ENCODE results near the gene ADAMTS17. TPM values are rescaled to one million over a fixed set of nuclear protein-coding genes. Genes with fewer than 3 reads are reported as not detected.

ADAMTS17 gene
- total RNA-seq, 6 experiments from 2014 or later = 14.6 to 34.7 (median 24.2) TPM

DNA sequence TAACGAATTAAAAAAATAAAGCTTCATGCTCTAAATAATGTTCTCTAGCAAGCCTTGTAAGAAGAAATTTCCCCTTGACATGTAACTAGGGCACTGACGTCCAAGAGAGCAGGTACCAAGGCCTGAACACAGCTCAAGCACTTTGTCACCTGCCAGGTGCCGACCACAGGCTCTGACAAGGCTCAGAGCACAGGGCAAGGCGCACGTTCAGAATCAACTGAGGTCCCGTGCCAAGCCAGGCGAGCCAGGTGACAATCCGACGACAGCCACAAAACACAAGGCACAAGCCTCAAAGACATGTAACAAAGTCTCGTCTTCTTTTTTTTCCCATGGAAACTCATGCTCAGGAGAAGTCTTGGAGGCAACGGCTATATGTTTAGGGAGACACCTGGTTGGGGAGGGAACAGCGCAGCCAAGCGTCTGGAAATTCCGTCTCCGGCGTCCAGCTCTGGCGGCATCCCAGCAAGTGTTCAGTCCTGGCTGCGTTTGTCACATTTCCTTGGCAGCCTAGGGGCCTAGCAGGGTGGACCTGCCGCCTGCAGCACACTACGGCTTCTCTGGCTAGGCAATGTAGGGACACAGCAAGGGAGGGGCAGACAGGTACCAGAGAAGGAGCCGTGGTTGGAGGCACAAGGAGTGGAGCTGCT is 76.7 kb downstream of the ADAMTS17 start:
- Histone ChIP-seq H3K9me3 (no peaks in the 10 kb centered on the region), H3K27ac (no peak overlapping the region), H3K4me3 (no peak overlapping the region), H3K27me3 (no peaks in the 10 kb centered on the region), H3K36me3 (peaks cover 0 to 2% (median 0%) of the 10 kb centered on the region in 4 donors), H3K4me1 (no peaks in the 10 kb centered on the region)
- DNase-seq (no peak), ATAC-seq (peak in 2 of 4 donors; percentile 6 to 15)
- intact Hi-C loops (cut with DNase I) = no loop called here
- WGBS (ENCODE audit: insufficient coverage, low coverage, low lambda C conversion rate, missing lambda C conversion rate) = 88% methylated on average over 14 of the region's 21 CpGs
- TF ChIP-seq, protein P1, sequence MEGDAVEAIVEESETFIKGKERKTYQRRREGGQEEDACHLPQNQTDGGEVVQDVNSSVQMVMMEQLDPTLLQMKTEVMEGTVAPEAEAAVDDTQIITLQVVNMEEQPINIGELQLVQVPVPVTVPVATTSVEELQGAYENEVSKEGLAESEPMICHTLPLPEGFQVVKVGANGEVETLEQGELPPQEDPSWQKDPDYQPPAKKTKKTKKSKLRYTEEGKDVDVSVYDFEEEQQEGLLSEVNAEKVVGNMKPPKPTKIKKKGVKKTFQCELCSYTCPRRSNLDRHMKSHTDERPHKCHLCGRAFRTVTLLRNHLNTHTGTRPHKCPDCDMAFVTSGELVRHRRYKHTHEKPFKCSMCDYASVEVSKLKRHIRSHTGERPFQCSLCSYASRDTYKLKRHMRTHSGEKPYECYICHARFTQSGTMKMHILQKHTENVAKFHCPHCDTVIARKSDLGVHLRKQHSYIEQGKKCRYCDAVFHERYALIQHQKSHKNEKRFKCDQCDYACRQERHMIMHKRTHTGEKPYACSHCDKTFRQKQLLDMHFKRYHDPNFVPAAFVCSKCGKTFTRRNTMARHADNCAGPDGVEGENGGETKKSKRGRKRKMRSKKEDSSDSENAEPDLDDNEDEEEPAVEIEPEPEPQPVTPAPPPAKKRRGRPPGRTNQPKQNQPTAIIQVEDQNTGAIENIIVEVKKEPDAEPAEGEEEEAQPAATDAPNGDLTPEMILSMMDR (IDR thresholded peaks at IDR 0.05) = no peak
- TF ChIP-seq POLR2A (IDR thresholded peaks at IDR 0.05) = no peak

DNA sequence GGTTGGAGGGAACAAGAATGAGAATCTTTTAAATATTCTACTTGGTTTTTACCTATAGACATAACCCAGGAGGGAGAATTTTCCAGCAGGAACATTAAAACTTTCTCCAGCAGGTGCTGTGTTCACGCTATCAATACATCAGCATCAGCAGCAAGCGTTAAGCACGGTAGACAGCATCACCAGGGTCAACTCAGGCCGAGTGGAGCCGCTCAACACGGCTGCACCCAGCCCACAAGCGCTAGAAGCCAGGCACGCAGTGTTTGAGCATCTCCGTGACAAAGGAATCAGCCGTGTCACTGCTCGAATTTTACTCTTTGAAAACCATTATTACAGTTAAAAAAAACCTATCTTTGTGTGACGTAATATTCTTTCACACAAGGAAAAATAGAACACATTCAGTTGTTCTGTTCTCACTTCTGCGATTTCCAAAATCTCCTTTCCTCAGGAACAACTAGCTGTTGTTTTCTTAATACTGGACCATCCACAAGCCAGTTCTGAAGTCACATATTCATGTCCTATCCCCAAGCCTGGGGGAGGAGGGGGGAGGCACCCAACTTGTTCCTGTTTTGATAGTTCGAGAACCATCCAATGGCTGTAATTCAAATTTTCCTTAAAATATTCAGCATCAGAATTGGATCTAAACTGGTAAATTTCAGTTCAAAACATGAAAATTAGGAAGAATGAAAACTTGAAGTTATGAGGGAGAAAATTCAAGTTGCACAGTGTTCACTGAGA is 77.9 kb downstream of the ADAMTS17 start:
- H3K36me3 ChIP-seq = peaks cover 0 to 2% (median 0%) of the 10 kb centered on the region in 4 donors
- no peaks in the 10 kb centered on the region for H3K27me3 ChIP-seq
- no peak overlapping the region for H3K4me3 ChIP-seq
- no peak overlapping the region for H3K27ac ChIP-seq
- ATAC-seq = no peak
- no peaks in the 10 kb centered on the region for H3K9me3 ChIP-seq
- no peak for TF ChIP-seq POLR2A (IDR thresholded peaks at IDR 0.05)
- TF ChIP-seq, protein P1 (IDR thresholded peaks at IDR 0.05) = no peak
- intact Hi-C loops (cut with DNase I) = no loop called here
- DNase-seq = no peak
- 76% methylated on average over 11 of the region's 14 CpGs for WGBS (ENCODE audit: insufficient coverage, low coverage, low lambda C conversion rate, missing lambda C conversion rate)
- no peaks in the 10 kb centered on the region for H3K4me1 ChIP-seq

DNA sequence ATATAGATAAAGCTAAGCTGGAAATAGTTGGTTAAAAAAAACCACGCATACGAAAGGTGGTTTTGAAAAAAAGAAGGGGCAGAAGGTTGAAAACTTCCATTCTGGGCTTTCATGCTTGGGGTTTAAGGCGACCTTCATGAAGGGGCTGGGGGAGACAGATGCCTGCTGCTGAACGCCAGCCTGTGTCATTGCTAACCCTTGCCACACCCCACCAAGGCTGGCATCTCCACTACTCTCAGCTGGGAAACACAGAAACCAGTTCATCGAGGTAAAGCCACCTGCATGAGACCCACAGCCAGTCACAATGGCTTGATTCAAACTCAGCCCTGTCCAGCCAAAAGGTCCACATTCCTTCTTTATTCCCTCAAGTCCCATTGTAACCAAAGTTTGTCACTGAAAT is 78.7 kb downstream of the ADAMTS17 start:
- no peaks in the 10 kb centered on the region for H3K9me3 ChIP-seq
- H3K27me3 ChIP-seq = no peaks in the 10 kb centered on the region
- no peak for DNase-seq
- no peak for TF ChIP-seq POLR2A (IDR thresholded peaks at IDR 0.05)
- TF ChIP-seq, protein P1 (IDR thresholded peaks at IDR 0.05) = no peak
- no peaks in the 10 kb centered on the region for H3K4me1 ChIP-seq
- H3K4me3 ChIP-seq = no peak overlapping the region
- no peak overlapping the region for H3K27ac ChIP-seq
- ATAC-seq = no peak
- intact Hi-C loops (cut with DNase I) = no loop called here
- WGBS (ENCODE audit: insufficient coverage, low coverage, low lambda C conversion rate, missing lambda C conversion rate) = 96% methylated on average over 4 of the region's 5 CpGs
- H3K36me3 ChIP-seq = peaks cover 0 to 2% (median 0%) of the 10 kb centered on the region in 4 donors

DNA sequence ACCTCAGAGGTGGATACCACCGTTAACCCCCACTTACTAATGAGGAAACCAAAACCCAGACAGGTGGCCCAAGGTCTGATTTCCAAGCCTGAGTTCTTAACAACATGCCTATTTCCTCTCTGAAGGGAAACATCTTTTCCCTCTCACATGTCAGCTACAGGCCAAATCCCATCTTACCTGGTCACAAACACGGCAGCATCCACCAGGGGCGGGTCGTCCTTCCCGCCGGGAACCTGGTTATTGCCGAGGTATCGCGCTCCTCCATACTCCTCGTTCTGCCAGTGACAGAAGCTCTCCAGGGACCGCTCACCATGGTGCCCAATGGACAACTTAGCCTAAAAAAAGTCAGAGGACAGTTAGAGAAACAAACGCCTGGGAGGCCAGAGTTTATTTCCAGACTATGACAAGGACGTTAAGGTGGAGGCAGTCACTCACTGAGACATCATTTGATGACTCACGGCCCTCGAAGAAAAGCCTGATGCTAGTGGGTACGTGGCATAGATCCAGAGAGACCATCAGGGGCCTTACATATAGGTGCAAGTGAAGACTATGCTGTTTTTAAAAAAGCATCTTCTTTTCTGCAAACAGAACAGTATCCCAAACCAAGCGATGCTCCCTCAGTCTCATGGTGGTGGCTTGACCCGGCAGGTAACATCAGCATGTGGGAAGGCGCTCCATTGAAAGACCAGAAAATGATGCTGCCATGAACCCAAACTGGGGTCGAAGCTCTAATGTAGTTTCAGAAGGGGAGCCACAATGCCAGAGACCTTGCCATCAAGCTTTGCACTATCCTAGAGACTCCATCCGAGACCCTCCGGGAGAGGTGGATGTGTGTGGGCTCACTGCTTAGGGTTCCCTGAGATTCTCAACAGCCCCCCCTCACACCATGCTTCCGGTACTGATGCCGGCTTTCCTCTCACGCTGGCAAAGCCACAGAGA is 80.2 kb downstream of the ADAMTS17 start:
- Histone ChIP-seq H3K36me3 (peaks cover 0 to 2% (median 0%) of the 10 kb centered on the region in 4 donors), H3K4me3 (no peak overlapping the region), H3K27ac (no peak overlapping the region), H3K27me3 (no peaks in the 10 kb centered on the region), H3K4me1 (no peaks in the 10 kb centered on the region), H3K9me3 (no peaks in the 10 kb centered on the region)
- ATAC-seq = no peak
- intact Hi-C loops (cut with DNase I) = no loop called here
- WGBS (ENCODE audit: insufficient coverage, low coverage, low lambda C conversion rate, missing lambda C conversion rate) = 86% methylated on average over 19 of the region's 25 CpGs
- DNase-seq = peak in 1 of 3 donors; percentile 14
- TF ChIP-seq POLR2A (IDR thresholded peaks at IDR 0.05) = no peak
- TF ChIP-seq, protein P1 (IDR thresholded peaks at IDR 0.05) = no peak

Measured in right lobe of liver (tissue), 6 donors.